K562 (cell line): ENCODE data around the gene PBX2. TPM values are rescaled to one million over a fixed set of nuclear protein-coding genes. Genes with fewer than 3 reads are reported as not detected.
A peak's percentile ranks its signal among the peaks of the same experiment; 100 is the strongest.

Experiments used
- ATAC-seq: fragments of 200-7000 bp; cut with Tn5 transposase; 3 replicates; pipeline ENCODE4 v1.9.1; 2020; ENCODE audit warnings: moderate library complexity
- BruUV-seq: library from RNA; stranded (reverse); fragments of 400-500 nt; replicated peaks from 2 replicates; lab custom pipeline; 2021; lab: Mats Ljungman, UMichigan
- CTCF ChIA-PET: fragments of 300-600 bp; formaldehyde crosslinking; extraction: SDS; loops from one replicate; lab custom pipeline; 2021; ENCODE audit warnings: low intra/inter-chr PET ratio; lab: Yijun Ruan, JAX
- POLR2A ChIA-PET: fragments of 300-600, 350-650 bp; sonication (Branson Sonifier 250); formaldehyde crosslinking; extraction: SDS; loops from one replicate; lab custom pipeline; 2021; ENCODE audit warnings: antibody characterized with exemption, inconsistent platforms; lab: Yijun Ruan, JAX
- DNase-seq, 4 experiments: peaks; one replicate each; pipeline versions ENCODE4 v3.0.0 to v3.0.0-alpha.2; 2011 to 2018; ENCODE audit warnings: low spot score in 3 of 4, mixed read lengths in 3 of 4; ENCODE audit errors: extremely low read depth in 1 of 4
- FAIRE-seq: peaks from 2 replicates; lab custom pipeline; 2011; peaks lifted over from hg19 to GRCh38; lab: Jason Lieb, UNC
- H2AFZ ChIP-seq: 2 replicates; pipeline ENCODE4 v1.6.0; 2011; ENCODE audit warnings: low read depth, low read length, control low read depth, inconsistent platforms
- H3K27ac ChIP-seq: fragments of 200-600 bp; 3 replicates; pipeline ENCODE4 v1.8.0; 2011; ENCODE audit warnings: low read depth, mild to moderate bottlenecking, control low read depth, inconsistent platforms, low read length, moderate library complexity, mixed read lengths; ENCODE audit errors: extremely low read depth
- H3K27me3 ChIP-seq, 2 experiments: fragments of 300-600 bp in 1 of 2; 2 replicates in 1 of 2; 3 replicates in 1 of 2; pipeline versions ENCODE4 v1.6.0 to v1.8.0; 2011; ENCODE audit warnings: inconsistent platforms in 2 of 2, low read length in 2 of 2, mild to moderate bottlenecking in 1 of 2, mixed read lengths in 1 of 2, moderate library complexity in 1 of 2; ENCODE audit not compliant: control insufficient read depth in 2 of 2, insufficient read depth in 2 of 2
- H3K36me3 ChIP-seq: fragments of 300-600 bp; 3 replicates; pipeline ENCODE4 v1.8.0; 2011; ENCODE audit warnings: mild to moderate bottlenecking, low read length, inconsistent platforms; ENCODE audit not compliant: control insufficient read depth, insufficient read depth
- H3K4me1 ChIP-seq, 2 experiments: fragments of 200-600 bp in 1 of 2; replicated peaks in 1 of 2; 2 replicates in 1 of 2; 3 replicates in 1 of 2; pipeline versions ENCODE4 v1.5.1 to v1.8.0; 2011; ENCODE audit warnings: inconsistent platforms in 2 of 2, low read length in 2 of 2, mild to moderate bottlenecking in 1 of 2, mixed read lengths in 1 of 2, moderate library complexity in 1 of 2; ENCODE audit not compliant: control insufficient read depth in 2 of 2, insufficient read depth in 2 of 2
- H3K4me2 ChIP-seq: 2 replicates; pipeline ENCODE4 v1.6.1; 2011; ENCODE audit warnings: low read length, control low read depth, inconsistent platforms, mixed read lengths; ENCODE audit not compliant: insufficient read depth
- H3K4me3 ChIP-seq: fragments of 200-600 bp; sonication (generic), shearing (Covaris generic); 2 replicates; pipeline ENCODE4 v1.5.1; 2016; ENCODE audit warnings: control low read depth, inconsistent platforms
- H3K79me2 ChIP-seq: fragments of 200-600 bp; 3 replicates; pipeline ENCODE4 v1.8.0; 2011; ENCODE audit warnings: low read length, inconsistent platforms; ENCODE audit not compliant: control insufficient read depth, insufficient read depth
- H3K9ac ChIP-seq, 2 experiments: 2 replicates each; pipeline versions ENCODE4 v1.6.0 to v1.6.1; 2011; ENCODE audit warnings: low read depth in 2 of 2, low read length in 2 of 2, control low read depth in 1 of 2, inconsistent platforms in 1 of 2, mild to moderate bottlenecking in 1 of 2, mixed read lengths in 1 of 2; ENCODE audit not compliant: insufficient read depth in 1 of 2
- H3K9me1 ChIP-seq: one replicate; pipeline ENCODE4 v1.6.0; 2011; ENCODE audit warnings: inconsistent platforms, mild to moderate bottlenecking, low read length, moderate library complexity; ENCODE audit not compliant: control insufficient read depth, insufficient read depth
- H3K9me3 ChIP-seq: replicated peaks from 2 replicates; pipeline ENCODE4 v1.5.1; 2011; ENCODE audit warnings: low read depth, low read length, inconsistent platforms; ENCODE audit not compliant: control insufficient read depth, insufficient read depth
- H4K20me1 ChIP-seq: replicated peaks from 2 replicates; pipeline ENCODE4 v1.6.1; 2011; ENCODE audit warnings: low read length, inconsistent platforms, mixed read lengths; ENCODE audit not compliant: control insufficient read depth, insufficient read depth
- ATF1 ChIP-seq, 2 experiments: fragments of 450-650 bp in 1 of 2; IDR thresholded peaks; 2 replicates each; pipeline ENCODE4 v1.6.1; 2016; ENCODE audit warnings: missing compliant biosample characterization in 1 of 2, missing genetic modification characterization in 1 of 2
- DMBX1 ChIP-seq: fragments of 250-450 bp; sonication (Bioruptor Pico); IDR thresholded peaks from 2 replicates; pipeline ENCODE4 v1.8.0; 2022; ENCODE audit warnings: inconsistent platforms, mild to moderate bottlenecking, moderate library complexity, borderline replicate concordance
- KAT2B ChIP-seq: IDR thresholded peaks from one replicate; pipeline ENCODE4 v1.6.1; 2012; ENCODE audit warnings: low read depth, mild to moderate bottlenecking, control low read depth, inconsistent platforms, low read length, moderate library complexity
- NONO ChIP-seq, 2 experiments: fragments of 200-400 bp in 1 of 2; fragments of 450-650 bp in 1 of 2; formaldehyde crosslinking in 1 of 2; IDR thresholded peaks; 2 replicates each; pipeline ENCODE4 v1.6.1; 2017; ENCODE audit warnings: low read depth in 2 of 2, mild to moderate bottlenecking in 2 of 2, moderate library complexity in 2 of 2, low read length in 1 of 2
- OTX1 ChIP-seq: fragments of 450-650 bp; formaldehyde crosslinking; IDR thresholded peaks from 2 replicates; pipeline ENCODE4 v1.4.0; 2022; ENCODE audit warnings: mild to moderate bottlenecking
- RBFOX2 ChIP-seq: fragments of 200-400 bp; formaldehyde crosslinking; IDR thresholded peaks from 2 replicates; pipeline ENCODE4 v1.6.1; 2017; ENCODE audit warnings: low read depth, mild to moderate bottlenecking, low read length, moderate library complexity
- YY1 ChIP-seq, 3 experiments: IDR thresholded peaks; 2 replicates each; pipeline ENCODE4 v1.6.1; 2011; ENCODE audit warnings: low read length in 2 of 3, mild to moderate bottlenecking in 2 of 3, moderate library complexity in 2 of 3, borderline replicate concordance in 1 of 3, control low read depth in 1 of 3, low read depth in 1 of 3; ENCODE audit not compliant: insufficient read depth in 3 of 3, insufficient replicate concordance in 2 of 3, control insufficient read depth in 1 of 3, insufficient read length in 1 of 3; ENCODE audit errors: extremely low read depth in 1 of 3
- WGBS: fragments of 100-300 bp; shearing (Covaris generic); methylation state at CpG from one replicate; pipeline ENCODE4 v1.1.6; 2016; ENCODE audit warnings: low coverage, mixed read lengths; ENCODE audit not compliant: insufficient coverage; ENCODE audit errors: missing lambda C conversion rate; 5-methylcytosine and 5-hydroxymethylcytosine counted together
- in situ Hi-C: fragments of 300-500 bp; cut with MboI; formaldehyde crosslinking; loops from 4 replicates; pipeline ENCODE4 v1.15.0; 2018; ENCODE audit warnings: inconsistent platforms, mixed read lengths
- intact Hi-C: fragments of 100-400 bp; cut with micrococcal nuclease; formaldehyde crosslinking; loops from 2 replicates; pipeline ENCODE4 v1.14.2; 2022
- polyA plus RNA-seq, 8 experiments: library from polyadenylated mRNA; depleted of rRNA in 4 of 8; stranded (reverse) in 5 of 8; unstranded in 3 of 8; fragments of >200 nt; fragmentation: Nextera tagmentation in 2 of 8; fragmentation: Illumina TruSeq in 1 of 8; extraction: Ambion mirVana in 2 of 8; extraction: Trizol in 1 of 8; gene quantifications; 2 replicates each; pipeline versions ENCODE4 v1.2.1 to v1.2.3, GENCODE V29; 2011 to 2014; ENCODE audit warnings: inconsistent platforms in 1 of 8, missing spikeins in 1 of 8
- total RNA-seq, 7 experiments: library from RNA; depleted of rRNA in 6 of 7; stranded (reverse); fragments of >200 nt in 6 of 7; fragmentation: Illumina TruSeq in 2 of 7; extraction: Trizol in 2 of 7; gene quantifications; 2 replicates each; pipeline versions ENCODE4 v1.2.1 to v1.2.3, GENCODE V29; 2011 to 2021; ENCODE audit warnings: low replicate concordance in 1 of 7
- TF ChIP-seq, protein P1 (sequence below): sonication (generic); formaldehyde crosslinking; IDR thresholded peaks from 2 replicates; pipeline ENCODE4 v1.8.0; 2022; ENCODE audit warnings: missing genetic modification reagents, mild to moderate bottlenecking, borderline replicate concordance
- TF ChIP-seq, protein P2 (sequence below): sonication (generic); formaldehyde crosslinking; IDR thresholded peaks from 2 replicates; pipeline ENCODE4 v1.8.0; 2023; ENCODE audit warnings: missing genetic modification reagents, mild to moderate bottlenecking, borderline replicate concordance

PBX2 gene
- total and polyA plus RNA-seq, 9 of the 15 experiments (the other 6 are each of a cell fraction or from before 2014, with no cell fraction given), result 1.9 to 134 (median 62.5) TPM

DNA sequence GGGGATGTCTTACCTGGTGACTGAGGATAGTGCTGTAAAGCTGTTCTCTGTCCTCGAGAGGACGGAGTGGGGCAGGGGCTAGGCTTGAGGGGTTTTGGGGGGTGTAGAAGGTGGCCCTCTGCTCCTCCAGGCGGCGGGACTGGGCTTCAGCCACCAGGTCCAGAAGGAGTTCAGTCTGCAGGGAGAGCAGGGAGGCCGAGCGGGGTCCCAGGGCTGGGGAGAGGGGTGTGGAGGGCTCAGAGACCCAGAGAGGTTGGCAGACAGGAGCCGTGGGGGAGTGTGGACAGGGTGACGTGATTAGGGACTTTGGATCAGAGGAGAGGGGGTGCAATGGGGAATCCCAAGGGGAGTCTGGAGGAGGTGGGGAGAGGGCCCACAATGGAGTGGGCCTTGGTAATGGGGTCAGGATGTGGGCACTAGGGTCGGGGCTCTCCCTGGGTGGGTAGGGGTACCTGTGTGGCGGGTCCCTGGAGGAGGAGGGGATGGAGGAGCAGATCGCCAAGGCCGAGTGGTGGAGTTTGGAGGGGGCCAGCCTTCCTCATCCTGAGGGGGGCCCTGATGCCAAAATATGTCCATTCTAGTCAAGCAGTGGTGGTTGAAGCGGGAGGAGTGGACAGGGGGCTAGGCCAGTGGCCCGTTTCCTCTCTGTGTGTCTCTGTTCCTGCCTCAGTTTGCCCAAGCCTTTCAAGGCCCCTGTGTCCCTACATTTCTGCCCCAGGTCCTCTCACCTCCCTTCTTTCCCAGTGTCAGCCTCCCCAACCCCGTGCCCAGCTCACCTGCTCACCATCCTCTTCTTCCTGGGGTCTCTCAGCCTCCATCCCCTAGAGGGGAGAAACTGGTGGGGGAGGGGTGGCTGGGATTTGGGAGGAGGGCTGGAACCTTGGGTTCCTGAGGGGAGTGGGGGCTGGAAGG lies 1.9 kb upstream of the PBX2 start (continued):
- TF ChIP-seq RBFOX2, result peak; percentile 62
- TF ChIP-seq KAT2B, result no peak
- no peak for TF ChIP-seq NONO (IDR thresholded peaks at IDR 0.05; ENCODE audit: low read depth in 2 of 2, low read length in 1 of 2)
- peak; percentile 37; the same call in 1 of the 2 replicates for TF ChIP-seq DMBX1 (CRISPR knock-in tag)
- TF ChIP-seq, protein P1, sequence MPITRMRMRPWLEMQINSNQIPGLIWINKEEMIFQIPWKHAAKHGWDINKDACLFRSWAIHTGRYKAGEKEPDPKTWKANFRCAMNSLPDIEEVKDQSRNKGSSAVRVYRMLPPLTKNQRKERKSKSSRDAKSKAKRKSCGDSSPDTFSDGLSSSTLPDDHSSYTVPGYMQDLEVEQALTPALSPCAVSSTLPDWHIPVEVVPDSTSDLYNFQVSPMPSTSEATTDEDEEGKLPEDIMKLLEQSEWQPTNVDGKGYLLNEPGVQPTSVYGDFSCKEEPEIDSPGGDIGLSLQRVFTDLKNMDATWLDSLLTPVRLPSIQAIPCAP, result no peak
- no peak for TF ChIP-seq OTX1 (CRISPR knock-in tag)

DNA sequence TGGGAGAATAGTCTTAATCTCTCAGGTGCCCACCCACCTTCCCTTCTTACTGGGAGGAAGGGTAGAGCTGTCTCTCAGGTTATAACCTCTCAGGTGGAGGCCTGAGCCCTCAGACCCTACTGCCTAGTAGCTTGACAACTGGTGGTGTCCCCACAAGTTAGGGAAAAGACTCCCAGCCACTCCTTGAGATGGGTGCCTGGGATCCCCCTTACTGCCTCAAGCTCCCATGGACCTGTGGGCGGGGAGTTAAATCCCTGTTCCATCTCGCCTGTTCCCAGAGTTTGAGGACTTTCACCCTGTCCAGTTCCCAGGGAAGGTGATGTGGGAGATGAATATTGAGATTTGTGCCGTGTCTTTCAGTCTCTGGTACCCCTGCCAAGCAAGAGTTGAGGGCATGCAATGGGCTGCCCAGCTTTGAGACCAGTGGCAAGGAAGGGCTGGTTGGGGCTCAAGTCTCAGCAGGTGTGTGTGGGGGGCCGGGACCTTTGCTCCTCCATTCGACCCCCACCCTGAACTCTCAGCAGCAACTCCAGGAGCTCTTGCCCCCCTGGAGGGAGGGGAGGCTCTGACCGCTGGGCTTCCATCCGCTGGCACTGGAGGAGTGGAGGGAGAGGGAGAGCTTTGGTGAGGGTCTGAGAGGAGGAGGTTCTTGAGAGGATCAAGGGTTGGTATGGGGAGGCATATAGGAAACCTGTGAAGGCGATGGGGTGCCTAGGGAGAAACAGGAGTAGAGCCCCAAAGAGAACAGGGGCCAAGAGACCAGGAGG lies 1.1 kb upstream of the PBX2 start:
- intact Hi-C loops, result loop anchor here (10.0 kb wide), 1 partner anchor 286 kb away; the partner anchor contains the start of gene ZBTB12
- FAIRE-seq, result no peak
- peak in 1 of 4 experiments; percentile 28 for DNase-seq
- Histone ChIP-seq H3K79me2 (peaks cover 64% of the 10 kb centered on the region), H3K9ac (peak overlapping the region; percentile 85 to 93), H3K27me3 (no peaks in the 10 kb centered on the region), H4K20me1 (no peaks in the 10 kb centered on the region), H2AFZ (peak overlapping the region; percentile 27), H3K4me3 (peak overlapping the region; percentile 79), H3K9me3 (no peaks in the 10 kb centered on the region), H3K4me1 (peaks cover 73 to 74% of the 10 kb centered on the region in 2 experiments), H3K9me1 (no peaks in the 10 kb centered on the region), H3K4me2 (peak overlapping the region; percentile 96), H3K36me3 (peaks cover 29% of the 10 kb centered on the region; the same call in 2 of the 3 replicates), H3K27ac (peak overlapping the region; percentile 93)
- WGBS, result 55% methylated on average over 8 of the region's 8 CpGs
- ChIA-PET POLR2A (interaction anchor here (0.9 to 2.5 kb wide), 8 partner anchors 9 to 781 kb away, joined by 3 to 10 read pairs (median 6); partner anchors contain the start of gene FKBPL), CTCF (no interaction called here)
- in situ Hi-C loops, result no loop called here
- BruUV-seq, result no TSS peak
- no peak for ATAC-seq
- TF ChIP-seq, protein P2, sequence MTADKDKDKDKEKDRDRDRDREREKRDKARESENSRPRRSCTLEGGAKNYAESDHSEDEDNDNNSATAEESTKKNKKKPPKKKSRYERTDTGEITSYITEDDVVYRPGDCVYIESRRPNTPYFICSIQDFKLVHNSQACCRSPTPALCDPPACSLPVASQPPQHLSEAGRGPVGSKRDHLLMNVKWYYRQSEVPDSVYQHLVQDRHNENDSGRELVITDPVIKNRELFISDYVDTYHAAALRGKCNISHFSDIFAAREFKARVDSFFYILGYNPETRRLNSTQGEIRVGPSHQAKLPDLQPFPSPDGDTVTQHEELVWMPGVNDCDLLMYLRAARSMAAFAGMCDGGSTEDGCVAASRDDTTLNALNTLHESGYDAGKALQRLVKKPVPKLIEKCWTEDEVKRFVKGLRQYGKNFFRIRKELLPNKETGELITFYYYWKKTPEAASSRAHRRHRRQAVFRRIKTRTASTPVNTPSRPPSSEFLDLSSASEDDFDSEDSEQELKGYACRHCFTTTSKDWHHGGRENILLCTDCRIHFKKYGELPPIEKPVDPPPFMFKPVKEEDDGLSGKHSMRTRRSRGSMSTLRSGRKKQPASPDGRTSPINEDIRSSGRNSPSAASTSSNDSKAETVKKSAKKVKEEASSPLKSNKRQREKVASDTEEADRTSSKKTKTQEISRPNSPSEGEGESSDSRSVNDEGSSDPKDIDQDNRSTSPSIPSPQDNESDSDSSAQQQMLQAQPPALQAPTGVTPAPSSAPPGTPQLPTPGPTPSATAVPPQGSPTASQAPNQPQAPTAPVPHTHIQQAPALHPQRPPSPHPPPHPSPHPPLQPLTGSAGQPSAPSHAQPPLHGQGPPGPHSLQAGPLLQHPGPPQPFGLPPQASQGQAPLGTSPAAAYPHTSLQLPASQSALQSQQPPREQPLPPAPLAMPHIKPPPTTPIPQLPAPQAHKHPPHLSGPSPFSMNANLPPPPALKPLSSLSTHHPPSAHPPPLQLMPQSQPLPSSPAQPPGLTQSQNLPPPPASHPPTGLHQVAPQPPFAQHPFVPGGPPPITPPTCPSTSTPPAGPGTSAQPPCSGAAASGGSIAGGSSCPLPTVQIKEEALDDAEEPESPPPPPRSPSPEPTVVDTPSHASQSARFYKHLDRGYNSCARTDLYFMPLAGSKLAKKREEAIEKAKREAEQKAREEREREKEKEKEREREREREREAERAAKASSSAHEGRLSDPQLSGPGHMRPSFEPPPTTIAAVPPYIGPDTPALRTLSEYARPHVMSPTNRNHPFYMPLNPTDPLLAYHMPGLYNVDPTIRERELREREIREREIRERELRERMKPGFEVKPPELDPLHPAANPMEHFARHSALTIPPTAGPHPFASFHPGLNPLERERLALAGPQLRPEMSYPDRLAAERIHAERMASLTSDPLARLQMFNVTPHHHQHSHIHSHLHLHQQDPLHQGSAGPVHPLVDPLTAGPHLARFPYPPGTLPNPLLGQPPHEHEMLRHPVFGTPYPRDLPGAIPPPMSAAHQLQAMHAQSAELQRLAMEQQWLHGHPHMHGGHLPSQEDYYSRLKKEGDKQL, result 0 out of 2 replicates have a peak, but pooled peaks have one; percentile 86
- no peak for TF ChIP-seq YY1 (IDR thresholded peaks at IDR 0.05; ENCODE audit: borderline replicate concordance in 1 of 3, control insufficient read depth in 1 of 3, extremely low read depth in 1 of 3, insufficient read depth in 3 of 3, insufficient read length in 1 of 3, insufficient replicate concordance in 2 of 3, low read depth in 1 of 3, low read length in 2 of 3)
- TF ChIP-seq ATF1 (CRISPR knock-in tag; IDR thresholded peaks at IDR 0.05), result no peak
- TF ChIP-seq ATF1 (tag; IDR thresholded peaks at IDR 0.05), result no peak
